ENCODE measurements around the gene CDIP1. TPM values are rescaled to one million over a fixed set of nuclear protein-coding genes. Genes with fewer than 3 reads are reported as not detected.

Gene CDIP1
- total and polyA plus RNA-seq, 2 of the 8 experiments (the other 6 are each of a cell fraction or from before 2014, with no cell fraction given) = 56.6 to 76.3 TPM

DNA sequence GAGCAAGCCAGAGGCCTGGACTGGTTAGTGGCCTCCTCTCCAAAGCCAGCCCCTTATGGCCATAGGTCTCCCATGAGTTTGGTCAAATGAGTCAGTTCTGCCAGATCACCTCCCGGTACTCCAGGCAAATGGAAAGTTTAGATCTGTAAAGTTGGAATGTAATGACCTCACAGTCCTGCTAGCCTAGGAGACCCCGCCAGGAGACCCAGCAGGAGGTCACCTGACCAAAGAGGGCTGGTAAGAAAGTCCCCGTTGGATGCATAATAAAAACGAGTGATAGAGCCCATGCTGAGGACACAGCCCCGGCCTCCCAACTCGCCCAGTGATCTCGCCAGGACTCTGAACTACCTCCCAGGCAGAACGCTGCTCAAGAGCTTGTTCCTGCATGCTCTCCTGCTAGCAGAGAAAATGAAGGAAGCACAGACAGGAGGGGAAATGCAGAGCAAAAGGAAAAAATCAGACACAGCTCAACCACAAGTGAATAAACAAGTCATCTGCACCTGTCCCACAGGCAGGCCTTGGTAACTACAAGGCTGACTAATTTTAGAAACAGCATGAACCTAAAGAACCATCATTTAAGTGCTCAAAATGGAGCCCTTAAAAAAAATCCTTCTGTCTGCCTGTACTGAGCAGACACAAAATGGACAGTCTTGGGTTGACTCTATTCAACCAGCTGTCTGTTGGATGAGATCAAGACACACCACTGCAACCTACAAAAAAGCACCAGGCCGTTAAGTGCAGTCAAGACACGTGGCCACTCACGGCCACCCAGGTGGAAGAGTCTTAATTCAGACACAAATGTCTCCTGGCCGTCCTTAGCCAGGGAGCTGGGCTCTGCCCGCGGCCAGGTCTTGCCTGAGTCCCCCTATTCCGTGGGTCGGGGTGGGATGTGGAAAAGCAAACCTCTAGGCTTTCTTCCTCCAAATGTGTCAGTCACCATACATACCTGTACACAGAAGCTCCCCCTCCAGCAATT is 9.2 kb downstream of the CDIP1 start:
- Histone ChIP-seq H3K79me1 (ENCODE audit: low read depth, low read length) (peaks cover 16% of the 10 kb centered on the region), H2BK5ac (ENCODE audit: low read depth, low read length) (peak overlapping the region; percentile 18), H2BK120ac (replicated peaks; ENCODE audit: low read depth, low read length) (no peak overlapping the region), H3K14ac (ENCODE audit: insufficient read length) (no peak overlapping the region), H2BK12ac (ENCODE audit: low read depth, low read length) (0 out of 2 replicates have a peak overlapping the region, but pooled peaks have one; percentile 11), H2AK5ac (ENCODE audit: low read depth, low read length) (0 out of 2 replicates have a peak overlapping the region, but pooled peaks have one; percentile 29), H3K4ac (replicated peaks; ENCODE audit: insufficient read length, low read depth, low read length) (peak overlapping the region; percentile 24), H3K4me2 (ENCODE audit: insufficient read depth in 1 of 2, low read depth in 2 of 2, low read length in 2 of 2) (peak overlapping the region; percentile 58 to 63), H3K9ac (replicated peaks in 1 of 4; ENCODE audit: extremely low read depth in 1 of 4, low read depth in 3 of 4, low read length in 3 of 4) (peak overlapping the region in 2 of 4 experiments; percentile 37 to 44; a peak in 3 of 7 replicates), H3K4me3 (ENCODE audit: extremely low read depth in 1 of 4, insufficient read depth in 2 of 4, low read depth in 3 of 4, low read length in 4 of 4) (peak overlapping the region in 2 of 4 experiments; percentile 12 to 17; a peak in 2 of 8 replicates), H4K8ac (ENCODE audit: extremely low read depth, insufficient read depth, low read length) (no peak overlapping the region), H3K9me3 (ENCODE audit: insufficient read depth in 2 of 2, low read depth in 1 of 2, low read length in 1 of 2) (no peaks in the 10 kb centered on the region), H3K23ac (ENCODE audit: insufficient read length) (no peak overlapping the region), H3K56ac (replicated peaks; ENCODE audit: insufficient read length, low read depth, low read length) (no peak overlapping the region), H4K20me1 (replicated peaks in 1 of 2; ENCODE audit: control insufficient read depth in 1 of 2, insufficient read depth in 2 of 2, low read length in 2 of 2) (peaks cover 0 to 11% of the 10 kb centered on the region in 2 experiments), H3K4me1 (replicated peaks in 1 of 4; ENCODE audit: control insufficient read depth in 3 of 4, insufficient read depth in 4 of 4, low read length in 3 of 4) (peaks cover 4 to 14% (median 10%) of the 10 kb centered on the region in 4 experiments), H2BK15ac (ENCODE audit: low read length) (no peak overlapping the region), H2BK20ac (ENCODE audit: low read length) (peak overlapping the region; percentile 72; the same call in 1 of the 2 replicates), H3K18ac (ENCODE audit: extremely low read depth, low read length) (peak overlapping the region; percentile 39; the same call in 1 of the 2 replicates), H3K79me2 (ENCODE audit: control insufficient read depth in 1 of 2, insufficient read depth in 2 of 2, low read length in 2 of 2) (peaks cover 0 to 45% of the 10 kb centered on the region in 2 experiments; a peak in 2 of 4 replicates), H2AFZ (ENCODE audit: low read length) (no peak overlapping the region), H3K27me3 (replicated peaks in 1 of 4; ENCODE audit: control insufficient read depth in 3 of 4, extremely low read depth in 1 of 4, insufficient read depth in 3 of 4, low read length in 3 of 4) (no peaks in the 10 kb centered on the region), H3K36me3 (ENCODE audit: control insufficient read depth in 2 of 4, insufficient read depth in 4 of 4, low read length in 3 of 4) (peaks cover 2 to 11% (median 6%) of the 10 kb centered on the region in 4 experiments; a peak in 6 of 8 replicates), H4K5ac (ENCODE audit: insufficient read length, low read depth, low read length) (no peak overlapping the region), H3K23me2 (ENCODE audit: low read depth, low read length) (no peaks in the 10 kb centered on the region; the same call in 1 of the 2 replicates), H4K91ac (replicated peaks; ENCODE audit: insufficient read length, low read length) (no peak overlapping the region), H3K27ac (ENCODE audit: low read depth, low read length) (peak overlapping the region; percentile 76)
- ChIA-PET CTCF (ENCODE audit: partially characterized antibody) (interaction anchor here (0.5 to 40.7 kb wide), 5 partner anchors 13 to 93 kb away, joined by 3 to 968 read pairs (median 26); partner anchors contain the start of genes C16orf96 and CDIP1), POLR2A (ENCODE audit: partially characterized antibody) (interaction anchor here (0.9 to 1.9 kb wide), 11 partner anchors 9 to 85 kb away, joined by 3 to 7 read pairs (median 5); partner anchors contain the start of genes CDIP1 and UBALD1)
- DNase-seq (ENCODE audit: low read depth in 1 of 2, low spot score in 2 of 2) = peak; percentile 76 to 91
- peak; percentile 76 for FAIRE-seq
- WGBS, 2 experiments (ENCODE audit: extremely low coverage in 1 of 2, insufficient coverage in 1 of 2, insufficient read length in 1 of 2, insufficient replicate concordance in 2 of 2, low coverage in 1 of 2, low lambda C conversion rate in 2 of 2, missing lambda C conversion rate in 1 of 2) = 26% methylated on average over 16 of the region's 16 CpGs; no CpG with 5 or more reads in 1 of the 2 experiments
- 0 out of 3 replicates have a peak, but pooled peaks of 1 of the 2 experiments have one; percentile 51 for TF ChIP-seq POLR2A (IDR thresholded peaks at IDR 0.05; ENCODE audit: control extremely low read depth in 1 of 2, low read depth in 2 of 2, low read length in 2 of 2)
- 0 out of 2 replicates have a peak, but pooled peaks have one; percentile 17 for TF ChIP-seq TAF1 (IDR thresholded peaks at IDR 0.05; ENCODE audit: low read depth, low read length)
- TF ChIP-seq EP300 (IDR thresholded peaks at IDR 0.05; ENCODE audit: borderline replicate concordance in 1 of 2, low read depth in 2 of 2, low read length in 2 of 2) = 0 out of 3 replicates have a peak, but pooled peaks of 1 of the 2 experiments have one; percentile 59
- TF ChIP-seq, protein P1, sequence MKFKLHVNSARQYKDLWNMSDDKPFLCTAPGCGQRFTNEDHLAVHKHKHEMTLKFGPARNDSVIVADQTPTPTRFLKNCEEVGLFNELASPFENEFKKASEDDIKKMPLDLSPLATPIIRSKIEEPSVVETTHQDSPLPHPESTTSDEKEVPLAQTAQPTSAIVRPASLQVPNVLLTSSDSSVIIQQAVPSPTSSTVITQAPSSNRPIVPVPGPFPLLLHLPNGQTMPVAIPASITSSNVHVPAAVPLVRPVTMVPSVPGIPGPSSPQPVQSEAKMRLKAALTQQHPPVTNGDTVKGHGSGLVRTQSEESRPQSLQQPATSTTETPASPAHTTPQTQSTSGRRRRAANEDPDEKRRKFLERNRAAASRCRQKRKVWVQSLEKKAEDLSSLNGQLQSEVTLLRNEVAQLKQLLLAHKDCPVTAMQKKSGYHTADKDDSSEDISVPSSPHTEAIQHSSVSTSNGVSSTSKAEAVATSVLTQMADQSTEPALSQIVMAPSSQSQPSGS (IDR thresholded peaks at IDR 0.05; ENCODE audit: low read length) = peak; percentile 94

Measured in H1 (cell line).